NCI-H510A treated with DMSO at 0.1 percent for 48 hours (cell line): ENCODE results near the gene ATAD5.
"Not testable (repeated sequence)": the region's sequence is repeated elsewhere in the genome, so short reads cannot be mapped to it uniquely, and the experiment has no call there.

Experiments used
- DNase-seq: peaks from one replicate; lab custom pipeline; 2025; lab: John Stamatoyannopoulos, UW

ATAD5 gene

GRCh38 chr17:30824002-30824355, 7.8 kb upstream of the ATAD5 start:
- no peak for DNase-seq

GRCh38 chr17:30824356-30825145, 7.2 kb upstream of the ATAD5 start, which contains the start of gene CRLF3:
TSS of gene CRLF3 (minus strand) at chr17:30824692. CDS start at chr17:30824651, 41 bp downstream.
- DNase-seq = peak; percentile 92

- DNase-seq = no peak
These were observed 4.7 kb upstream of the ATAD5 start for GRCh38 chr17:30827082-30827481.

GRCh38 chr17:30829022-30829421, 2.7 kb upstream of the ATAD5 start:
- DNase-seq = no peak

- no peak for DNase-seq
These were observed 509 bp upstream of the ATAD5 start for GRCh38 chr17:30831257-30831656.

GRCh38 chr17:30832438-30833124, 815 bp downstream of the ATAD5 start:
- DNase-seq = no peak

- no peak for DNase-seq
These were observed 6.5 kb downstream of the ATAD5 start for GRCh38 chr17:30838202-30838807.

- no peak for DNase-seq
These were observed 9.0 kb downstream of the ATAD5 start for GRCh38 chr17:30840771-30841170.

GRCh38 chr17:30848021-30848420, 16.3 kb downstream of the ATAD5 start:
- DNase-seq = no peak

GRCh38 chr17:30854146-30854545, 22.4 kb downstream of the ATAD5 start:
- DNase-seq = no peak

- DNase-seq = no peak
These were observed 26.9 kb downstream of the ATAD5 start for GRCh38 chr17:30858556-30859250.

- no peak for DNase-seq
These were observed 32.9 kb downstream of the ATAD5 start for GRCh38 chr17:30864636-30865035.

GRCh38 chr17:30869005-30869404, 37.2 kb downstream of the ATAD5 start:
- DNase-seq = no peak

GRCh38 chr17:30886187-30886586, 54.4 kb downstream of the ATAD5 start:
- no peak for DNase-seq

- DNase-seq = no peak
These were observed 62.5 kb downstream of the ATAD5 start for GRCh38 chr17:30894236-30894635.

- no peak for DNase-seq
These were observed 65.5 kb downstream of the ATAD5 start for GRCh38 chr17:30897311-30897710.

- no peak for DNase-seq
These were observed 74.0 kb downstream of the ATAD5 start for GRCh38 chr17:30905742-30906100.

GRCh38 chr17:30906101-30906911, 74.5 kb downstream of the ATAD5 start, which contains the start of gene TEFM:
TSS of gene TEFM (minus strand) at chr17:30906238. CDS start at chr17:30906198, 40 bp downstream.
- peak; percentile 96 for DNase-seq

GRCh38 chr17:30908717-30909420, 77.1 kb downstream of the ATAD5 start:
- DNase-seq = no peak

GRCh38 chr17:30910151-30910550, 78.4 kb downstream of the ATAD5 start:
- DNase-seq = not testable (repeated sequence)

- no peak for DNase-seq
These were observed 82.2 kb downstream of the ATAD5 start for GRCh38 chr17:30913955-30914354.
